ENCODE data around the gene RABEP1.
A peak's percentile ranks its signal among the peaks of the same experiment; 100 is the strongest.
"Not testable (repeated sequence)": the region's sequence is repeated elsewhere in the genome, so short reads cannot be mapped to it uniquely, and the experiment has no call there.

Gene RABEP1

GRCh38 chr17:5281814-5282641 is at the start of gene RABEP1:
Gene RABEP1, plus strand, starts transcription at chr17:5282284. Its CDS starts 203 bp downstream, at chr17:5282487.
- DNase-seq: peak; percentile 96

GRCh38 chr17:5233492-5233891 is 48.6 kb upstream of the RABEP1 start:
- DNase-seq: not testable (repeated sequence)

- no peak for DNase-seq
Observed at GRCh38 chr17:5234645-5235576, 47.2 kb upstream of the RABEP1 start, which contains the start of gene SCIMP. Gene SCIMP, minus strand, starts transcription at chr17:5234860. Its CDS starts 105 bp downstream, at chr17:5234755.

- no peak for DNase-seq
Observed at GRCh38 chr17:5236938-5237540, 45.0 kb upstream of the RABEP1 start.

- DNase-seq: peak; percentile 56
Observed at GRCh38 chr17:5237541-5238016, 44.5 kb upstream of the RABEP1 start.

GRCh38 chr17:5238333-5238732 is 43.8 kb upstream of the RABEP1 start:
- no peak for DNase-seq

GRCh38 chr17:5239769-5240168 is 42.3 kb upstream of the RABEP1 start:
- DNase-seq: not testable (repeated sequence)

GRCh38 chr17:5241861-5242671 is 40.0 kb upstream of the RABEP1 start:
- no peak for DNase-seq

- DNase-seq: no peak
Observed at GRCh38 chr17:5247621-5248020, 34.5 kb upstream of the RABEP1 start.

- no peak for DNase-seq
Observed at GRCh38 chr17:5248821-5249479, 33.1 kb upstream of the RABEP1 start.

- peak; percentile 49 for DNase-seq
Observed at GRCh38 chr17:5249615-5250014, 32.5 kb upstream of the RABEP1 start.

GRCh38 chr17:5254414-5254813 is 27.7 kb upstream of the RABEP1 start:
- DNase-seq: no peak

GRCh38 chr17:5254903-5255521 is 27.1 kb upstream of the RABEP1 start:
- DNase-seq: no peak

- DNase-seq: no peak
Observed at GRCh38 chr17:5257124-5257523, 25.0 kb upstream of the RABEP1 start.

- no peak for DNase-seq
Observed at GRCh38 chr17:5260542-5260941, 21.5 kb upstream of the RABEP1 start.

GRCh38 chr17:5262416-5262991 is 19.6 kb upstream of the RABEP1 start:
- no peak for DNase-seq

GRCh38 chr17:5263441-5263840 is 18.6 kb upstream of the RABEP1 start:
- DNase-seq: no peak

GRCh38 chr17:5264893-5265292 is 17.2 kb upstream of the RABEP1 start:
- DNase-seq: no peak

- no peak for DNase-seq
Observed at GRCh38 chr17:5269241-5269960, 12.7 kb upstream of the RABEP1 start.

GRCh38 chr17:5272322-5272721 is 9.8 kb upstream of the RABEP1 start:
- DNase-seq: no peak
